RPMI8226 (cell line): ENCODE data around the gene PTPRR.

ENCODE experiments used
- DNase-seq: peaks from one replicate; pipeline ENCODE4 v3.0.0-alpha.2; 2015

PTPRR gene

GRCh38 chr12:70590051-70590450, 330.5 kb downstream of the PTPRR start:
- peak; percentile 53 for DNase-seq
